ENCODE data around the gene PBX4. TPM values are rescaled to one million over a fixed set of nuclear protein-coding genes. Genes with fewer than 3 reads are reported as not detected.

PBX4 gene
- polyA plus RNA-seq, 1 experiment: 1.9 TPM

DNA sequence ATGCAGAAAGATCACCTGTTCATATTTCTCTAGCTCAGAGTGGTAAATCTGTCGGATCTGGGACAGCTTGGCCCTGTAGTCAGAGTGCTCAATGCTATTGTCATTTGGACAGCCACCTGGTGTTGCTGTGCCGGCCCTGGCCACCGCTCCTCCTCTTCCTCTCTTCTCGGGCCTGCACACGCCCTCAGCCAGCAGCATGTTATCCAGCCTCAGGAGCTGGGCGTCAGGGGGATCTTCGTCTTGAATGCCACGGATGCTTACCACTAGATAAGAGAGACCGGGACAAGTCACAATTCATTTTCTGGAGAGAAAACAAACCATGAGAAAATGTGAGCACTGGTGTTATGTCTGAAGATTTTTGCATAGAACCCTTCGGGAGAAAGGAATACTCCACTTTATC is 47.9 kb downstream of the PBX4 start:
- ChIA-PET CTCF (interaction anchor here (0.9 to 3.1 kb wide), 2 partner anchors 16 to 38 kb away, joined by 4 to 11 read pairs; no protein-coding TSS in a partner anchor), POLR2A (no interaction called here)
- H3K27me3 ChIP-seq (ENCODE audit: control insufficient read depth, insufficient read depth, low read length): no peaks in the 10 kb centered on the region
- no peaks in the 10 kb centered on the region for H3K36me3 ChIP-seq (ENCODE audit: control insufficient read depth, insufficient read depth, low read length)
- no peak for DNase-seq (ENCODE audit: low read depth)
- TF ChIP-seq CTCF (IDR thresholded peaks at IDR 0.05; ENCODE audit: insufficient read depth, low read depth, low read length): no peak
- no peak overlapping the region for H3K4me3 ChIP-seq (ENCODE audit: low read depth, low read length)

DNA sequence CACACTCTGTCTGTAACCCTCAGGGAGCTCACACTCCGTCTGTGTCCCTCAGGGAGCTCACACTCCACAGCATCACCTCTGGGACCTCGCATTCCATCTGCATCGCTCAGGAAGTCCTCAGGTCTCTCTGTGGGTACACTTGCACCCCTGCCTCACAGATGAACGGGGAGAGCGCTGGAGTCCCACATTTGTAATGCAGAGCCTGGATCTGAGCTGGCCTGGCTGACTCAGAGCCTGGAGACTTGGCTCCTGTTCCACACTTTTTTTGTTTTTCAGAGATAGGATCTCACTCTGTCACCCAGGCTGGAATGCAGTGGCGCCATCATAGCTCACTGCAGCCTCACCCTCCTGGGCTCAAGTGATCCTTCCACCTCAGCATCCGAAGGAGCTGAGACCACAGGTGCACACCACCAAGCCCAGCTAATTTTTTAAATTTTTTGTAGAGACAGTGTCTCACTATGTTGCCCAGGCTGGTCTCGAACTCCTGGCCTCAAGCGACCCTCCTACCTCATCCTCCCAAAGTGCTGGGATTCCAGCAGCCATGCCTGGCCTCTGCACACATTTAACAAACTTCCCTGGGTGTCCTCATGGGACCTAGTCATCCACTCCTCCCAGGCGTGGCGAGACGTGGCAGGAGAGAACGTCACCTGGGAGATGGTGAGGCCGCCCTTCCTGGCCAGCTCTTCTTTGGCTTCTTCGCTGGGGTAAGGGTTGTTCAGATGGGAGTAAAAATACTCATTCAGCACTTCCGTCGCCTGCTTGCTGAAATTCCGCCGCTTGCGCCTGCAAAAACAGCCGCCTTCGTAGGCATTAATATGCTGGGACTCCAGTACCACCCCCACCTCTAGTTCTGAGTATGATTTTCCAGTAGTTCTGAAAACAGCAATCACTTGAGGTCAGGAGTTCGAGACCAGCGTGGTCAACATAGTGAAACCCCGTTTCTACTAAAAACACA is 49.4 kb downstream of the PBX4 start:
- CTCF ChIA-PET: interaction anchor here (0.7 to 3.1 kb wide), 4 partner anchors 15 to 74 kb away, joined by 3 to 16 read pairs (median 7); partner anchors contain the start of gene GMIP
- DNase-seq (ENCODE audit: low read depth): no peak
- H3K4me3 ChIP-seq (ENCODE audit: low read depth, low read length): no peak overlapping the region
- no peaks in the 10 kb centered on the region for H3K36me3 ChIP-seq (ENCODE audit: control insufficient read depth, insufficient read depth, low read length)
- TF ChIP-seq CTCF (IDR thresholded peaks at IDR 0.05; ENCODE audit: insufficient read depth, low read depth, low read length): no peak
- POLR2A ChIA-PET: no interaction called here
- no peaks in the 10 kb centered on the region for H3K27me3 ChIP-seq (ENCODE audit: control insufficient read depth, insufficient read depth, low read length)

DNA sequence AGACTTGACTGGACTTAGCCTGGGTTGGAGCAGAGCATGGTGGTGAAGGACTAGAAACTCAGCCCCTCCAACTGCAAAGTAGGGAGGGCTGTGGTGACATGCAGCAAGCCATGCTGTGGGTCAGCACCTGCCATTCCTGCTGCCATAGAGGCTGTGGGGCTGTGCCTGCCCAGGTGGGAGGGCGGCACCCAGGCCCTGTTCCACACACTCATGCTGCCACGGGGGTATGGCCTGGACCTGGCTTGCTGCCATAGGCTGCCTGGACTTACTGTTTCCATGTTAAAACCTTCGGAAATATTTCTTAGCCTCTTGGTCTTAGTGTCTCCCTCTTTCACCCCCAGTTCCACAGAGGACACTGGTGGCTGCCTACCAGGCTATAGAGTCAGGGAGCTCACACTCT is 51.1 kb downstream of the PBX4 start:
- ChIA-PET CTCF (interaction anchor here (0.9 to 2.5 kb wide), 2 partner anchors 13 to 16 kb away, joined by 3 to 16 read pairs; no protein-coding TSS in a partner anchor), POLR2A (no interaction called here)
- no peak for DNase-seq (ENCODE audit: low read depth)
- no peak for TF ChIP-seq CTCF (IDR thresholded peaks at IDR 0.05; ENCODE audit: insufficient read depth, low read depth, low read length)
- H3K27me3 ChIP-seq (ENCODE audit: control insufficient read depth, insufficient read depth, low read length): no peaks in the 10 kb centered on the region
- no peaks in the 10 kb centered on the region for H3K36me3 ChIP-seq (ENCODE audit: control insufficient read depth, insufficient read depth, low read length)
- no peak overlapping the region for H3K4me3 ChIP-seq (ENCODE audit: low read depth, low read length)

- CTCF ChIA-PET: interaction anchor here (1.1 kb wide), 1 partner anchor 11 kb away, joined by 5 read pairs; no protein-coding TSS in a partner anchor
- POLR2A ChIA-PET: interaction anchor here (0.6 kb wide), 1 partner anchor 29 kb away, joined by 3 read pairs; no protein-coding TSS in a partner anchor
- no peaks in the 10 kb centered on the region for H3K36me3 ChIP-seq (ENCODE audit: control insufficient read depth, insufficient read depth, low read length)
- DNase-seq (ENCODE audit: low read depth): no peak
- no peak for TF ChIP-seq CTCF (IDR thresholded peaks at IDR 0.05; ENCODE audit: insufficient read depth, low read depth, low read length)
- no peak overlapping the region for H3K4me3 ChIP-seq (ENCODE audit: low read depth, low read length)
- H3K27me3 ChIP-seq (ENCODE audit: control insufficient read depth, insufficient read depth, low read length): no peaks in the 10 kb centered on the region
These were observed 52.2 kb downstream of the PBX4 start for GRCh38 chr19:19566306-19566705.

DNA sequence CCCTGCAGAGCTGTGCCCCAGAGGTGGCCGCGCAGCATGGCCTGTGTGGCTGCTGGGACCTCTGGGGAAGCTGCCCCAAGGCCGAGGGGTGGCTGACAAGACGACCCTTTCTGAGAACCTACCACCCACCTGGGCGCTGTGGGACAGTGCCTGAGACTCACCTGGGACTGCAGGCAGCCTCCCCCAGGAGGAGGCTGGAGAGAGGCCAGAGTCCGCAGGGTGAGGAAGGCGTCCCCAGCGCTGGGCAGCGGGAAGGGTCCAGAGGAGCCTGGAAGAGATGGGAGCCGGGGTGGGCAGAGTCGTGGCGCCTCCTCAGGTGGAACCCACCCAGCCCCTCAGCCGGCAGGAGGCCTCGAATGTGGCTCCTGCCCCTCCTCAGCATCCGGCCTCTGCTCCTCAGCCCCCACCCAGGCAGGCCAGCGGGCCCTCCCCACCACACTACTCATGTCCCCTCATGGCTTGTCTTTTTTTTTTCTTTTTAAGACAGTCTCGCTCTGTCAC is 55.1 kb downstream of the PBX4 start:
- Histone ChIP-seq H3K4me3 (ENCODE audit: low read depth, low read length) (no peak overlapping the region), H3K27me3 (ENCODE audit: control insufficient read depth, insufficient read depth, low read length) (no peaks in the 10 kb centered on the region), H3K36me3 (ENCODE audit: control insufficient read depth, insufficient read depth, low read length) (no peaks in the 10 kb centered on the region)
- CTCF ChIA-PET: interaction anchor here (0.9 to 2.3 kb wide), 2 partner anchors 9 to 11 kb away, joined by 3 to 11 read pairs; no protein-coding TSS in a partner anchor
- DNase-seq (ENCODE audit: low read depth): no peak
- POLR2A ChIA-PET: no interaction called here
- TF ChIP-seq CTCF (IDR thresholded peaks at IDR 0.05; ENCODE audit: insufficient read depth, low read depth, low read length): no peak

Data from BJ (cell line).